Erythroblast (primary cell): ENCODE measurements around the gene RBM25.

Experiments used
- DNase-seq, 2 experiments: peaks; one replicate each; lab custom pipeline; 2025; lab: John Stamatoyannopoulos, UW
- GATA1 ChIP-seq: IDR thresholded peaks from 2 replicates; pipeline ENCODE4 v1.6.1; 2011; ENCODE audit warnings: low read depth, mild to moderate bottlenecking, control low read depth, low read length, moderate library complexity
- POLR2A ChIP-seq: IDR thresholded peaks from 2 replicates; pipeline ENCODE4 v1.6.1; 2011; ENCODE audit warnings: mild to moderate bottlenecking, low read length

RBM25 gene

DNA sequence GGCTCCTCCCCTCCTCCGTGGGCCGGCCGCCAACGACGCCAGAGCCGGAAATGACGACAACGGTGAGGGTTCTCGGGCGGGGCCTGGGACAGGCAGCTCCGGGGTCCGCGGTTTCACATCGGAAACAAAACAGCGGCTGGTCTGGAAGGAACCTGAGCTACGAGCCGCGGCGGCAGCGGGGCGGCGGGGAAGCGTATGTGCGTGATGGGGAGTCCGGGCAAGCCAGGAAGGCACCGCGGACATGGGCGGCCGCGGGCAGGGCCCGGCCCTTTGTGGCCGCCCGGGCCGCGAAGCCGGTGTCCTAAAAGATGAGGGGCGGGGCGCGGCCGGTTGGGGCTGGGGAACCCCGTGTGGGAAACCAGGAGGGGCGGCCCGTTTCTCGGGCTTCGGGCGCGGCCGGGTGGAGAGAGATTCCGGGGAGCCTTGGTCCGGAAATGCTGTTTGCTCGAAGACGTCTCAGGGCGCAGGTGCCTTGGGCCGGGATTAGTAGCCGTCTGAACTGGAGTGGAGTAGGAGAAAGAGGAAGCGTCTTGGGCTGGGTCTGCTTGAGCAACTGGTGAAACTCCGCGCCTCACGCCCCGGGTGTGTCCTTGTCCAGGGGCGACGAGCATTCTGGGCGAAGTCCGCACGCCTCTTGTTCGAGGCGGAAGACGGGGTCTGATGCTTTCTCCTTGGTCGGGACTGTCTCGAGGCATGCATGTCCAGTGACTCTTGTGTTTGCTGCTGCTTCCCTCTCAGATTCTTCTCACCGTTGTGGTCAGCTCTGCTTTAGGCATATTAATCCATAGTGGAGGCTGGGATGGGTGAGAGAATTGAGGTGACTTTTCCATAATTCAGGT lies 78.3 kb downstream of the RBM25 start, which contains the start of gene PSEN1:
TSS of gene PSEN1 (plus strand) at position 121 of the 839 bp plus-strand sequence. CDS start 11,513 bp downstream, outside the sequence.
- TF ChIP-seq POLR2A (peak; percentile 84), GATA1 (no peak)
- peak; percentile 93 to 97 for DNase-seq

DNA sequence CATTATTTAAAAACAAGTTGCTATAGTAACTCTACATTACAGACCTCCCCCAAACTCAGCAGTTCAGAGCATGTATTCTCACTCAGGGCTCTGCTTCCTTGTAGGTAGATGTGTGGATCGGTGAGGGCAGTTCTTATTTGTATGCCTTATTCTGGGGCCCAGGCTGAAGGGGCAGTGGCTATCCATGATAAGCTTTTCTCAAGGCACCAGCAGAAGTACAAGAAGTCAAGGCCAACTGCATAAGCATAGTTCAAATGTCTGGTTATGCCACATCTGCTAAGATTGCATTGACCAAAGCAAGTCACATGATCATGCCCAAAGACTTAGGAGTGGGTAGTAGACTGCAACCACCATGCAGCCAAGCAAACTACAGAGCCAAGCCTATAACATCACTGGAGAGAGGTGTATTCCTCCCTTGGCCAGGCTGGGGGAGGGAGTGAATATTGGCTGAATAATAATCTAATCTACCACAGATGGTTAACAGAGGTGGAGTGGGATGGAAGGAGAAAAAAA lies 82.5 kb downstream of the RBM25 start:
- peak; percentile 31 to 36 for DNase-seq
- no peak for TF ChIP-seq GATA1
- no peak for TF ChIP-seq POLR2A

DNA sequence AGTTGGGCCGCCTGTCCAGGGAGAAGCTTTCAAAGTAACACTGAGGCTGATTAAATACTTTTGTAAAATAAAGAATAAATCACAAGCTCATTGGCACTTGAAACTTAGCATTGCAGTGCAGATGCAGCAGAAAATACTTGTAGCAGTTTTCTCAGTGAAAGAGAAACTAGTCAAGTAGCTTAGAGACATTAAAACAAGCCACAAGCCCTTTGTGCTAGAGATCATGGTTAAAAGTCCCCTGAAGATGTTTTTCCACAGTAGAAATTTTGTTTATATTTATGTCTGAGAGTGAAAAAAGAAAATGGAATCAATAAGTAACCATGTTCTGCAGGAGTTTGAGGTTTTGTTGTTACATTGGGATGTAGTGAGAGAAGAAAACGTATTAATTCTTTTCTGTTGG lies 83.9 kb downstream of the RBM25 start:
- no peak for TF ChIP-seq POLR2A
- no peak for TF ChIP-seq GATA1
- DNase-seq = no peak

DNA sequence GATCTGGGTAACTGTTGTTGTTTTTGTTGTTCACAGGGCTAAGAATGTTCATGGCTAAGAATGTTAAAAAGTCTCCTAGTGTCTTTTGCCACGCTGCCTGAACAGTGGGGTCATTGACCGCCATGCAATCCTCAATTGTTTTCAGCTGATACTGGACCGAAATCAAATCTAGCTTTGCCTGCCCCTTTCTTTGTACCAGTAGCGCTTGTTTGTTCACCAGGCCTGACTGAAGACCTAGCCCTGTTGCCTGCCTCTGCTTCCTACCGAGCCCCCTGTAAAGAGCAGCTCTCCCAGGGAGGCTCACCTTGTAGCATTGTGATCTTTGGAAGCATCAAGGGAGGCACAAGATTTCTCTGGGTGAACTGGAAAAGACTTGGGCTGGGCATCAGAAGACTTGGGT lies 84.7 kb downstream of the RBM25 start:
- TF ChIP-seq POLR2A (no peak), GATA1 (no peak)
- DNase-seq = no peak

DNA sequence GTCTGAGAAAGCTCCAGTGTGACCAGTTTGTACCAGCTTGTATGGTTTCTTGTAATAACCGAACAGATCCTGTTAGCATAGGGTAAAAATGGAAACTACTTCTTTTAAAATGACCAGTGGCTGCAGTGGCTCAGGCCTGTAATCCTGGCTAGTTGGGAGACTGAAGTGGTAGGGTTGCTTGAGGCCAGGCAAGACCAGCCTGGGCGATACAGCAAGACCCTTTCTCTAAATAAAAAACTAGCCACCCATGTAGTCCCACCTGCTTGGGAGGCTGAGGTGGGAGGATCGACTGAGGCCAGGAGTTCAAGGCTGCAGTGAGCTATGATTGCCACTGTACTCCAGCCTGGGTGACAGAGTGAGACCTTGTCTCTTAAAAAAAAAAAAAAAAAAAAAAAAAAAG lies 85.3 kb downstream of the RBM25 start:
- DNase-seq = no peak
- TF ChIP-seq POLR2A = no peak
- no peak for TF ChIP-seq GATA1

DNA sequence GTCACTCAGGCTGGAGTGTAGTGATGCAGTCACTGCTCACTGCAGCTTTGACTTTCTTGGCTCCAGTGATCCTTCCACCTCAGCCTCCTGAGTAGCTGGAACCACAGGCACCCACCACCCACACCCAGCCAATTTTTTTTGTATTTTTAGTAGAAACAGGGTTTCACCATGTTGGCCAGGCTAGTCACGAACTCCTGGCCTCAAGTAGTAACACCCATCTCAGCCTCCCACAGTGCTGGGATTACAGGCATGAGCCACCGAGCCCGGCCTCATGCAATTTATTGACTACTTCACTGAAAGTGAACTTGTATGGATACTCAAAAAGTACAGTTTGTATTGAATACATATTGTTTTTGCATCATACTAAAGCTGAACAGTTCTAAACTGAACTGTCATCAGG lies 87.0 kb downstream of the RBM25 start:
- DNase-seq = no peak

DNA sequence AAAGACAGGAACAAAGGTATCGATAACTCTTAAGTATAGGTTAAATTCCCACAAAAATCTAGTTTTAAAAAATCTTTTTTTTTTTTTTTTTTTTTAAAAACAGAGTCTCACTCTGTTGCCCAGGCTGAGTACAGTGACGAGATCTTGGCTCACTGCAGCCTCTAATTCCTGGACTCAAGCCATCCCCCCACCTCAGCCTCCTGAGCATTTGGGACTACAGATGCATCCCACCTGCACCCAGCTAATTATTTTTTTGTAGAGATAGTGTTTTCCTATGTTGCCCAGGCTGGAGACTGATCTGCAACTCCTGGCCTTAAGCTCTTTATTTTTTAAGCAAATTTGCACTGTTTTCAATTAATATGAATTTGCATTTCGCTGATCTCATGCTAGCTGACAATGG lies 87.8 kb downstream of the RBM25 start:
- TF ChIP-seq GATA1 (no peak), POLR2A (no peak)
- no peak for DNase-seq

More for the DNA sequence above, 87.0 kb downstream of the RBM25 start:
- TF ChIP-seq POLR2A (no peak), GATA1 (no peak)

DNA sequence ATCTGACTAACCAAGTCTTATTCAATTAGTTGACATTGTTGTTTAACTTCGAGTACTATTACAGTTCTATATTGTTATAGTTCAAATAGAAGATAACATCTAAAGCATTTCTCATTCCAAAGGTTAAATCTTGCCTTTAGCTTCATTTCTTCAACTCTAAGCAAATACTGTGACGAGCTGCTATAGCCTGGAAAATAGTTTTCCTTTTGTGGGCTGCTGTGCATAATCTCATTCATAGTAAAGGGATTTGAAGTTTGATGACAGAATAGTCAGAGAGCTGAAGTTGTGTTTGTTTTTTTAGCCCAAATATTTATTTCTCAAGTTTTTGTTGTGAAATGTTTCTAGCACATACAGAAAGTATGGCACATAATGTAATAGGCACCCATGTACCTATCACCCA lies 91.4 kb downstream of the RBM25 start:
- no peak for DNase-seq
- TF ChIP-seq GATA1 (no peak), POLR2A (no peak)

DNA sequence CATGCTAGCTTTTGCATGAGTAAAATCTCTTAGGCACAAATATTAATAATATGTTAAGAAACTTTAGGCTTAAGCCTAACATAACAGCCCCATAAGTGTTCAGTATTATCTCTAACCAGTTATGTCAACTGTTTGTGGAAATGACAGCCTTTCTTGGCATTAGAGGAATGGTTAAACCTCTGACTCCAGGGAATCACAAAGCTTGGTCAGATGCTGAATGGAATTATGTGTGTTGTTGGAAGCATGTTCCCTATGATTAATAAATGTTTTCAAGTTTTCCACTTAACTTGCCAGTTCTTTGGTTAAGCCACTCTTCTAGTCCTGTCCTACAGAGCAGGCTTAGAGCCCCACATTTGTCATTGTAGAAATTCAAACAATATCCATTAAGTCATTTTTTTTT lies 94.9 kb downstream of the RBM25 start:
- TF ChIP-seq GATA1 (no peak), POLR2A (no peak)
- DNase-seq = no peak

DNA sequence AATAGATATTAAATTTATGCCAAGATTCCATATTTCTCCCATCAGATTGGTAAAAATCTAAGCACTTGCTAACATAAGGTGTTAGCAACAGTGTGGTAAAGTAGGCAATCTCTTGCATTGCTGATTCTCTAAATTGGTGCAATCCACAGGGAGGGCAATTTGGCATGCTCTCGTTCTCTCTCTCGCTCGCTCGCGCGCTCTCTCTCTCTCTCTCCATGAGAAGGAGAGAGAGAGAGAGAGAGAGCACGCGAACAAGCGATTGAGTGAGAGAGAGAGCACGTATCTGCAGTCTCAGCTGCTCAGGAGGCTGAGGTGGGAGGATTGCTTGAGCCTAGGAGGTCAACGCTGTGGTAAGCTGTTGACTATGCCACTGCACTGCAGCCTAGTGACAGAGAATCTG lies 103.9 kb downstream of the RBM25 start:
- no peak for TF ChIP-seq GATA1
- TF ChIP-seq POLR2A = no peak
- no peak for DNase-seq

DNA sequence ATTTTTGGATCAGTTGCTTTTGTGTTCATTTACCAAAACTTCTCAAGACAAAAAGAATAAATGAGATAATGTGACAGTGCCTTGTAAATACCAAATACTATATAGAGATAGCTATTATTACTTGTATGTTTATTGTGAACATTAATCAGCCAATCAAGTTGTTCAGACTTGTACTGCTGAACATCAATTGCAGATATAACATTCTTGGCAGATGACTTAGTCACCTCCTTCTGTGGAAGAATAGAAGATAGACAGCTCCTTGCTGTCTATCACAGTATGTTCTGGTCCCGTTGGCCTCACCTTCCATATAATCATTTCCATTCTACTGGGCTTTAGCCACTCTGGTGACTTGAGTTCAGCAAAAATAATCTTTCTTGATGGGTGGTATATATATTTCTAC lies 108.1 kb downstream of the RBM25 start:
- no peak for DNase-seq
- TF ChIP-seq GATA1 (no peak), POLR2A (no peak)

DNA sequence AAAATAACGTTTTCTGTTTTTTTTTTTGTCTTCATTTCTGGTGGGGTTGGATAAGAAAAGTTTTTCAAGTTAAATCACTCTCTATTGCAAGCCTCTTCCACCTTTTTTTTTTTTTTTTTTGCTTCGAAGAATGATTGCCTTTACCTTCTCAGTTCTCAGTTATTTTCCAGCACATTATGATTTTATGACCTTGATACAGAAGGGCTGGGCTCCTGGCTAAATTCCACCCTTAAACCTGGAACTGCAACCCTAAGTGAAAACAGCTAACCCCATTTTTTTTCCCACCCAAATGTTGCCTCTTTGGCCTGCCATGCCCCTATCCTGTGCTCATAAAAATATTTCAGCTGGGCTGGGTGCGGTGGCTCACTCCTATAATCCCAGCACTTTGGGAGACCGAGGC lies 109.4 kb downstream of the RBM25 start:
- TF ChIP-seq POLR2A (no peak), GATA1 (no peak)
- no peak for DNase-seq

DNA sequence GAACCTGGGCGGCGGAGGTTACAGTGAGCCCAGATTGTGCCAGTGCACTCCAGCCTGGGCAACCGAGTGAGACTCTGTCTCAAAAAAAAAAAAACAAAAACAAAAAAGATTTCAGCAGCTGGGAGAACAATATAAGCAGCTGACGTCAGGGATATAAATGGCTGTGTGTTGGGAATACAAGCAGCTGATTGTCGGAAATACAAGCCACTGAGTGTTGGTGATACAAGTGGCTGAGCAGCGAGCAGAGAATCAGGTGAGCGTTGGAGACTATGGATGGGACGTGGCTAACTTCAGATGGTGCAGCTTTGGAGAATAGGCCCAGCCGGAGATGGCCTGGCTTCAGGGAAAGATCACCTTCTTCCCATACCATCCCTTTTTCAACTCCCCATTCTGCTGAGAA lies 109.9 kb downstream of the RBM25 start:
- TF ChIP-seq GATA1 = no peak
- TF ChIP-seq POLR2A = no peak
- DNase-seq = no peak

DNA sequence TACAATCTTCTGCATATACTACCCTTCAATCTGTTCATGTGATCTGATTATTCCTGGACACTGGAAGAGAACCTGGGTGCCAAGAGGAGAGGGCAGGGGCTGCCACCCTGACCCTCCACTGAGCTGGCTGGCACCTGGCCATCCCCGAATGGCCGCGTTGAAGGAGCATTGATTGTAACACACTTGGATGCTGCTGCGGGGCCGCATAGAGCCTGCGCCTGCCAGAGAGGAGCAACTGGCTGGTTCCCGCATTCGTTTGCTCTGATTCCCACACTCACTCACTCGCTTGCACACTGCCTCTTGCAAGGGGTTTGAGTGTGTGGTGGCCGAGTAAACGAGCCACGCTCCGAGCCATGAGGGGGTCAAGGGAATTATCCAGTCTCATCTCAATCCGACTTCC lies 110.4 kb downstream of the RBM25 start:
- DNase-seq = no peak
- no peak for TF ChIP-seq POLR2A
- TF ChIP-seq GATA1 = no peak

DNA sequence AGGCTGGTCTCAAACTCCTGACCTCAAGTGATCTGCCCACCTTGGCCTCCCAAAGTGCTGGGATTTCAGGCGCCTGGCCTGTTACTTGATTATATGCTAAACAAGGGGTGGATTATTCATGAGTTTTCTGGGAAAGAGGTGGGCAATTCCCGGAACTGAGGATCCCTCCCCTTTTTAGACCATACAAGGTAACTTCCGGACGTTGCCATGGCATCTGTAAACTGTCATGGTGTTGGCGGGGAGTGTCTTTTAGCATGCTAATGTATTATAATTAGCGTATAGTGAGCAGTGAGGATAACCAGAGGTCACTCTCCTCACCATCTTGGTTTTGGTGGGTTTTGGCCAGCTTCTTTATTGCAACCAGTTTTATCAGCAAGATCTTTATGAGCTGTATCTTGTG lies 111.5 kb downstream of the RBM25 start:
- peak; percentile 10 to 23 for DNase-seq

DNA sequence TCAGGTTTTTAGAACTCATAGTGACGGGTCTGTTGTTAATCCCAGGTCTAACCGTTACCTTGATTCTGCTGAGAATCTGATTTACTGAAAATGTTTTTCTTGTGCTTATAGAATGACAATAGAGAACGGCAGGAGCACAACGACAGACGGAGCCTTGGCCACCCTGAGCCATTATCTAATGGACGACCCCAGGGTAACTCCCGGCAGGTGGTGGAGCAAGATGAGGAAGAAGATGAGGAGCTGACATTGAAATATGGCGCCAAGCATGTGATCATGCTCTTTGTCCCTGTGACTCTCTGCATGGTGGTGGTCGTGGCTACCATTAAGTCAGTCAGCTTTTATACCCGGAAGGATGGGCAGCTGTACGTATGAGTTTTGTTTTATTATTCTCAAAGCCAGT lies 112.4 kb downstream of the RBM25 start:
- DNase-seq = no peak
- TF ChIP-seq GATA1 = no peak
- no peak for TF ChIP-seq POLR2A
